Bronchial epithelial cell (primary cell): ENCODE results near the gene NRARP. TPM values are rescaled to one million over a fixed set of nuclear protein-coding genes. Genes with fewer than 3 reads are reported as not detected.

Experiments
- DNase-seq: peaks from one replicate; pipeline ENCODE4 v3.0.0-alpha.2; 2010; ENCODE audit warnings: low read depth
- FAIRE-seq: peaks from 2 replicates; lab custom pipeline; 2011; peaks lifted over from hg19 to GRCh38; lab: Jason Lieb, UNC
- H3K27me3 ChIP-seq: 2 replicates; pipeline ENCODE4 v1.5.1; 2011; ENCODE audit warnings: low read length; ENCODE audit not compliant: control insufficient read depth, insufficient read depth
- H3K36me3 ChIP-seq: 2 replicates; pipeline ENCODE4 v1.5.1; 2011; ENCODE audit warnings: low read length; ENCODE audit not compliant: control insufficient read depth, insufficient read depth
- H3K4me3 ChIP-seq: 2 replicates; pipeline ENCODE4 v1.5.1; 2011; ENCODE audit warnings: mild to moderate bottlenecking, low read depth, low read length, control low read depth
- CTCF ChIP-seq: IDR thresholded peaks from 2 replicates; pipeline ENCODE4 v1.5.1; 2011; ENCODE audit warnings: mild to moderate bottlenecking, moderate library complexity, low read length, control low read depth, inconsistent platforms; ENCODE audit not compliant: insufficient read depth, severe bottlenecking
- total RNA-seq: library from RNA; depleted of rRNA; stranded (reverse); fragments of >200 nt; gene quantifications from 2 replicates; pipeline ENCODE4 v1.2.1, GENCODE V29; 2014

Gene NRARP
- total RNA-seq, 1 donor from 2014 or later, result 3.4 TPM

- peak; percentile 55 for DNase-seq
- Histone ChIP-seq H3K27me3 (no peaks in the 10 kb centered on the region), H3K4me3 (peak overlapping the region; percentile 13), H3K36me3 (no peaks in the 10 kb centered on the region)
- FAIRE-seq, result no peak
- TF ChIP-seq CTCF, result peak; percentile 47
Measured at GRCh38 chr9:137305060-137305797, 3.2 kb upstream of the NRARP start.

GRCh38 chr9:137304383-137305059 is 2.5 kb upstream of the NRARP start:
- Histone ChIP-seq H3K4me3 (no peak overlapping the region), H3K27me3 (no peaks in the 10 kb centered on the region), H3K36me3 (no peaks in the 10 kb centered on the region)
- DNase-seq, result no peak
- no peak for FAIRE-seq
- peak; percentile 41 for TF ChIP-seq CTCF

- Histone ChIP-seq H3K4me3 (no peak overlapping the region), H3K27me3 (no peaks in the 10 kb centered on the region), H3K36me3 (no peaks in the 10 kb centered on the region)
- no peak for TF ChIP-seq CTCF
- DNase-seq (no peak), FAIRE-seq (no peak)
Measured at GRCh38 chr9:137303893-137304382, 1.9 kb upstream of the NRARP start.

GRCh38 chr9:137303151-137303892 is 1.3 kb upstream of the NRARP start:
- no peak for TF ChIP-seq CTCF
- Histone ChIP-seq H3K36me3 (no peaks in the 10 kb centered on the region), H3K27me3 (no peaks in the 10 kb centered on the region), H3K4me3 (peak overlapping the region; percentile 48)
- DNase-seq, result peak; percentile 69
- FAIRE-seq, result no peak

- H3K27me3 ChIP-seq, result no peaks in the 10 kb centered on the region
Measured at GRCh38 chr9:137302449-137303150, 529 bp upstream of the NRARP start.

More at GRCh38 chr9:137302449-137303150, 529 bp upstream of the NRARP start:
- Histone ChIP-seq H3K4me3 (peak overlapping the region; percentile 48), H3K36me3 (no peaks in the 10 kb centered on the region)
- peak; percentile 74 for TF ChIP-seq CTCF
- FAIRE-seq (no peak), DNase-seq (no peak)
